OCI-LY1 (cell line): Measurements from ENCODE around the gene ANKRD6.

ENCODE experiments used
- H2AFZ ChIP-seq: fragments of 200-600 bp; sonication (generic), shearing (Covaris generic); 2 replicates; pipeline ENCODE4 v1.6.0; 2014; ENCODE audit warnings: antibody characterized with exemption, mild to moderate bottlenecking, low read length
- H3F3A ChIP-seq: fragments of 200-600 bp; sonication (generic), shearing (Covaris generic); 2 replicates; pipeline ENCODE4 v1.6.0; 2014; ENCODE audit warnings: mild to moderate bottlenecking, antibody characterized with exemption, low read length, moderate library complexity; ENCODE audit not compliant: insufficient read depth
- H3K27ac ChIP-seq: fragments of 200-600 bp; sonication (generic); 2 replicates; pipeline ENCODE4 v1.5.1; 2014; ENCODE audit warnings: low read length, mixed run types, mild to moderate bottlenecking, low read depth; ENCODE audit not compliant: poor library complexity, severe bottlenecking
- H3K27me3 ChIP-seq: fragments of 200-600 bp; sonication (generic); 2 replicates; pipeline ENCODE4 v1.6.0; 2014; ENCODE audit warnings: antibody characterized with exemption, mild to moderate bottlenecking, low read length, moderate library complexity; ENCODE audit not compliant: insufficient read depth
- H3K36me3 ChIP-seq: fragments of 200-600 bp; sonication (generic); 2 replicates; pipeline ENCODE4 v1.6.1; 2014; ENCODE audit warnings: mild to moderate bottlenecking, antibody characterized with exemption, low read length, moderate library complexity, mixed read lengths; ENCODE audit not compliant: insufficient read depth
- H3K4me1 ChIP-seq: fragments of 200-600 bp; sonication (generic); 2 replicates; pipeline ENCODE4 v1.5.1; 2014; ENCODE audit warnings: mild to moderate bottlenecking, low read length, moderate library complexity; ENCODE audit not compliant: insufficient read depth, severe bottlenecking
- H3K4me2 ChIP-seq: fragments of 200-600 bp; sonication (generic), shearing (Covaris generic); 2 replicates; pipeline ENCODE4 v1.6.1; 2014; ENCODE audit warnings: low read length
- H3K4me3 ChIP-seq: fragments of 200-600 bp; sonication (generic); 2 replicates; pipeline ENCODE4 v1.5.1; 2014; ENCODE audit warnings: low read length, low read depth, mild to moderate bottlenecking, mixed read lengths; ENCODE audit not compliant: poor library complexity, severe bottlenecking
- H3K79me2 ChIP-seq: fragments of 200-600 bp; shearing (Covaris generic); 2 replicates; pipeline ENCODE4 v1.6.1; 2016; ENCODE audit warnings: mixed run types, low read length, mixed read lengths; ENCODE audit not compliant: insufficient read depth
- H3K9ac ChIP-seq: fragments of 200-600 bp; sonication (generic), shearing (Covaris generic); 2 replicates; pipeline ENCODE4 v1.6.1; 2014; ENCODE audit warnings: mild to moderate bottlenecking, low read length, mixed read lengths
- H3K9me2 ChIP-seq: fragments of 200-600 bp; sonication (generic), shearing (Covaris generic); 2 replicates; pipeline ENCODE4 v1.6.1; 2014; ENCODE audit warnings: low read depth, mild to moderate bottlenecking, low read length, mixed read lengths
- H3K9me3 ChIP-seq: fragments of 200-600 bp; shearing (Covaris generic); 2 replicates; pipeline ENCODE4 v1.6.1; 2014; ENCODE audit warnings: low read length, mixed read lengths
- H4K20me1 ChIP-seq: fragments of 200-600 bp; sonication (generic), shearing (Covaris generic); 2 replicates; pipeline ENCODE4 v1.6.0; 2016; ENCODE audit warnings: mild to moderate bottlenecking, low read length; ENCODE audit not compliant: insufficient read depth
- CTCF ChIP-seq: fragments of 200-600 bp; sonication (generic), shearing (Covaris generic); IDR thresholded peaks from 2 replicates; pipeline ENCODE4 v1.5.1; 2017; ENCODE audit warnings: mild to moderate bottlenecking, antibody characterized with exemption, low read length, moderate library complexity, mixed read lengths
- EZH2 ChIP-seq: fragments of 200-600 bp; sonication (generic), shearing (Covaris generic); IDR thresholded peaks from 2 replicates; pipeline ENCODE4 v1.8.0; 2017; ENCODE audit warnings: borderline replicate concordance, mixed run types, mild to moderate bottlenecking, antibody characterized with exemption, low read length, moderate library complexity, mixed read lengths

Gene ANKRD6

GRCh38 chr6:89440200-89440599 lies 7.2 kb downstream of the ANKRD6 start:
- Histone ChIP-seq H3K79me2 (no peaks in the 10 kb centered on the region), H3K27me3 (no peaks in the 10 kb centered on the region; the same call in 1 of the 2 replicates), H3K36me3 (no peaks in the 10 kb centered on the region), H3K9me3 (no peaks in the 10 kb centered on the region), H3K9me2 (no peaks in the 10 kb centered on the region), H3K4me2 (no peak overlapping the region), H3K9ac (no peak overlapping the region), H3K27ac (no peak overlapping the region), H3F3A (no peaks in the 10 kb centered on the region), H3K4me1 (no peaks in the 10 kb centered on the region), H2AFZ (no peak overlapping the region), H3K4me3 (no peak overlapping the region), H4K20me1 (no peaks in the 10 kb centered on the region)
- no peak for TF ChIP-seq CTCF
- TF ChIP-seq EZH2: no peak

GRCh38 chr6:89443658-89444057 lies 10.7 kb downstream of the ANKRD6 start:
- Histone ChIP-seq H3K36me3 (no peaks in the 10 kb centered on the region), H4K20me1 (no peaks in the 10 kb centered on the region), H3K9me2 (no peaks in the 10 kb centered on the region), H3K4me1 (no peaks in the 10 kb centered on the region), H3K79me2 (no peaks in the 10 kb centered on the region), H3K27me3 (no peaks in the 10 kb centered on the region; the same call in 1 of the 2 replicates), H3K4me3 (no peak overlapping the region), H3K4me2 (no peak overlapping the region), H3K9ac (no peak overlapping the region), H3K27ac (no peak overlapping the region), H3F3A (no peaks in the 10 kb centered on the region), H2AFZ (no peak overlapping the region), H3K9me3 (no peaks in the 10 kb centered on the region)
- TF ChIP-seq CTCF (no peak), EZH2 (no peak)

- TF ChIP-seq CTCF (no peak), EZH2 (no peak)
- H2AFZ ChIP-seq: no peak overlapping the region
Observed at GRCh38 chr6:89449193-89449592, 16.2 kb downstream of the ANKRD6 start.

More at GRCh38 chr6:89449193-89449592, 16.2 kb downstream of the ANKRD6 start:
- H3K27ac ChIP-seq: no peak overlapping the region
- H3K4me2 ChIP-seq: no peak overlapping the region
- no peaks in the 10 kb centered on the region for H3F3A ChIP-seq
- no peak overlapping the region for H3K4me3 ChIP-seq
- no peak overlapping the region for H3K9ac ChIP-seq
- H3K4me1 ChIP-seq: no peaks in the 10 kb centered on the region
- no peaks in the 10 kb centered on the region for H3K9me3 ChIP-seq
- no peaks in the 10 kb centered on the region for H3K79me2 ChIP-seq
- no peaks in the 10 kb centered on the region for H3K9me2 ChIP-seq
- no peaks in the 10 kb centered on the region for H4K20me1 ChIP-seq
- H3K27me3 ChIP-seq: no peaks in the 10 kb centered on the region
- no peaks in the 10 kb centered on the region for H3K36me3 ChIP-seq
